ENCODE measurements around the gene BAD. TPM values are rescaled to one million over a fixed set of nuclear protein-coding genes. Genes with fewer than 3 reads are reported as not detected.

Gene BAD
- total RNA-seq, 1 donor from 2014 or later, result 73.6 TPM

- TF ChIP-seq, protein P1, sequence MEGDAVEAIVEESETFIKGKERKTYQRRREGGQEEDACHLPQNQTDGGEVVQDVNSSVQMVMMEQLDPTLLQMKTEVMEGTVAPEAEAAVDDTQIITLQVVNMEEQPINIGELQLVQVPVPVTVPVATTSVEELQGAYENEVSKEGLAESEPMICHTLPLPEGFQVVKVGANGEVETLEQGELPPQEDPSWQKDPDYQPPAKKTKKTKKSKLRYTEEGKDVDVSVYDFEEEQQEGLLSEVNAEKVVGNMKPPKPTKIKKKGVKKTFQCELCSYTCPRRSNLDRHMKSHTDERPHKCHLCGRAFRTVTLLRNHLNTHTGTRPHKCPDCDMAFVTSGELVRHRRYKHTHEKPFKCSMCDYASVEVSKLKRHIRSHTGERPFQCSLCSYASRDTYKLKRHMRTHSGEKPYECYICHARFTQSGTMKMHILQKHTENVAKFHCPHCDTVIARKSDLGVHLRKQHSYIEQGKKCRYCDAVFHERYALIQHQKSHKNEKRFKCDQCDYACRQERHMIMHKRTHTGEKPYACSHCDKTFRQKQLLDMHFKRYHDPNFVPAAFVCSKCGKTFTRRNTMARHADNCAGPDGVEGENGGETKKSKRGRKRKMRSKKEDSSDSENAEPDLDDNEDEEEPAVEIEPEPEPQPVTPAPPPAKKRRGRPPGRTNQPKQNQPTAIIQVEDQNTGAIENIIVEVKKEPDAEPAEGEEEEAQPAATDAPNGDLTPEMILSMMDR (IDR thresholded peaks at IDR 0.05), result no peak
- H3K36me3 Mint-ChIP-seq (ENCODE audit: unreplicated experiment), result no peaks in the 10 kb centered on the region
- H3K4me3 Mint-ChIP-seq (ENCODE audit: unreplicated experiment), result no peak overlapping the region
- no peaks in the 10 kb centered on the region for H3K9me3 Mint-ChIP-seq (ENCODE audit: unreplicated experiment)
- H3K4me1 Mint-ChIP-seq (ENCODE audit: unreplicated experiment), result peaks cover 30% of the 10 kb centered on the region
- H3K27me3 Mint-ChIP-seq (ENCODE audit: unreplicated experiment), result no peaks in the 10 kb centered on the region
- H3K27ac Mint-ChIP-seq (ENCODE audit: unreplicated experiment), result no peak overlapping the region
- no peak for DNase-seq (ENCODE audit: extremely low spot score, unreplicated experiment)
Measured at GRCh38 chr11:64249563-64250414, 34.7 kb downstream of the BAD start.

GRCh38 chr11:64249038-64249437 is 35.4 kb downstream of the BAD start:
- TF ChIP-seq, protein P1 (IDR thresholded peaks at IDR 0.05), result no peak
- Mint-ChIP-seq H3K27me3 (ENCODE audit: unreplicated experiment) (no peaks in the 10 kb centered on the region), H3K4me1 (ENCODE audit: unreplicated experiment) (peaks cover 33% of the 10 kb centered on the region), H3K27ac (ENCODE audit: unreplicated experiment) (no peak overlapping the region), H3K9me3 (ENCODE audit: unreplicated experiment) (no peaks in the 10 kb centered on the region), H3K36me3 (ENCODE audit: unreplicated experiment) (peaks cover 3% of the 10 kb centered on the region), H3K4me3 (ENCODE audit: unreplicated experiment) (no peak overlapping the region)
- no peak for DNase-seq (ENCODE audit: extremely low spot score, unreplicated experiment)

GRCh38 chr11:64248578-64248977 is 35.9 kb downstream of the BAD start:
- Mint-ChIP-seq H3K9me3 (ENCODE audit: unreplicated experiment) (no peaks in the 10 kb centered on the region), H3K27me3 (ENCODE audit: unreplicated experiment) (no peaks in the 10 kb centered on the region), H3K4me3 (ENCODE audit: unreplicated experiment) (no peak overlapping the region), H3K36me3 (ENCODE audit: unreplicated experiment) (peaks cover 8% of the 10 kb centered on the region), H3K4me1 (ENCODE audit: unreplicated experiment) (peaks cover 33% of the 10 kb centered on the region), H3K27ac (ENCODE audit: unreplicated experiment) (no peak overlapping the region)
- TF ChIP-seq, protein P1 (IDR thresholded peaks at IDR 0.05), result no peak
- no peak for DNase-seq (ENCODE audit: extremely low spot score, unreplicated experiment)

DNA sequence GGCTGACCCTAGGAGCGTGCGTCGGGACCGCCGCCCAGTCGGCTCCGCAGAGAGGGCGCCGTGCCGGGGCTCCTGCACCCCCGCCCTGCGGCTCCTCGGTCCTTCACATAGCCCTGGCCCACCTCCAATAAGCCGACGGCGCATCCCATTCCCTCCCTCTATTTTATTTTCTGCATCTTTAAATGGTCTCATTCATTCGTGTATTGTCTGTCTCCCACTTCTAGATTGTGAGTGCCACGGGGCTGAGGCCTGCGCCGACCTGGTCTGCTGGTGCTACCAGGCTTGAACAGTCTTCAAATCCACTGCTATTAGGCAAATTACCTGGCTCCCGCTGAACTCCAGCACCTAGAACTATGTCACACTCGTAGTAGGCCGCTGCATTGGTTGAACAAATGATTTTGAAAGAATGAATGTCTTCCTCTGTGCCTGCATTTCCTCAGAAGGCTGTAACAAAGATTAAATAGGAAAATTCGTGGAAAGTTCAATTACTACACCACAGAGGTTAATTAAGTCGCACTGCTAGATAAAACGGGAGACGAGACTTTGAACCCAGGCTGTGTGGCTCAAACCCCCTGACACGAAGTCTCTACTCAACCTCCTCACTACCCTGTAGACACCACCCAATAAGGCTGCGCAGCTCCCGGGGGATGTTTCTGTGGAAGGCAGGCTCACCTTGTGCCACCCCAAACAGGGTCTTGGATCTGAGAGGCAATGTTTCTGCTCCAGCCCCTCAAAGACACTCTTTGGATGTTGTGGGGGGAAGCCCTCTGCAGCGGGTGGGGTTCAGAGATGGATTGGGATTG is 36.5 kb downstream of the BAD start:
- H3K9me3 Mint-ChIP-seq (ENCODE audit: unreplicated experiment), result no peaks in the 10 kb centered on the region
- H3K27ac Mint-ChIP-seq (ENCODE audit: unreplicated experiment), result peak overlapping the region; percentile 75
- peaks cover 10% of the 10 kb centered on the region for H3K36me3 Mint-ChIP-seq (ENCODE audit: unreplicated experiment)
- peak overlapping the region; percentile 82 for H3K4me3 Mint-ChIP-seq (ENCODE audit: unreplicated experiment)
- DNase-seq (ENCODE audit: extremely low spot score, unreplicated experiment), result no peak
- H3K4me1 Mint-ChIP-seq (ENCODE audit: unreplicated experiment), result peaks cover 35% of the 10 kb centered on the region
- TF ChIP-seq, protein P1 (IDR thresholded peaks at IDR 0.05), result no peak
- H3K27me3 Mint-ChIP-seq (ENCODE audit: unreplicated experiment), result no peaks in the 10 kb centered on the region

All from osteocyte (in vitro differentiated cells).